Lower leg skin (tissue), 3 donors: ENCODE results near the gene GPC3.

Source experiments
- CTCF ChIP-seq, 3 donors: fragments of 450-650 bp; IDR thresholded peaks; one replicate each; pipeline ENCODE4 v1.5.1; 2016; ENCODE audit warnings: antibody characterized with exemption in 3 of 3, mild to moderate bottlenecking in 3 of 3, moderate library complexity in 2 of 3
- POLR2A ChIP-seq, 2 donors: fragments of 450-650 bp; IDR thresholded peaks; one replicate each; pipeline ENCODE4 v1.6.1; 2016 to 2017; ENCODE audit warnings: antibody characterized with exemption in 2 of 2, mild to moderate bottlenecking in 1 of 2, moderate library complexity in 1 of 2

GRCh38 chrX:133685822-133686221 lies 299.6 kb downstream of the GPC3 start:
- no peak for TF ChIP-seq CTCF (IDR thresholded peaks at IDR 0.05)
- no peak for TF ChIP-seq POLR2A (IDR thresholded peaks at IDR 0.05)
